Activated B cell treated with CpG ODN at 0.5 μM for 24 hours (primary cell): ENCODE measurements around the gene PAPSS1. TPM values are rescaled to one million over a fixed set of nuclear protein-coding genes. Genes with fewer than 3 reads are reported as not detected.

Experiments
- ATAC-seq: fragments of 200-7000 bp; cut with Tn5 transposase; one replicate; pipeline ENCODE4 v1.10.0; 2021; ENCODE audit warnings: low read depth, mild to moderate bottlenecking, moderate library complexity
- CTCF ChIA-PET: fragments of 350-600 bp; sonication (Branson Sonifier 250); formaldehyde crosslinking; loops from one replicate; lab custom pipeline; 2021; ENCODE audit warnings: antibody characterized with exemption; lab: Charles Lee
- POLR2A ChIA-PET: fragments of 350-600 bp; sonication (Branson Sonifier 250); formaldehyde crosslinking; loops from one replicate; lab custom pipeline; 2021; ENCODE audit warnings: antibody characterized with exemption; lab: Charles Lee
- DNase-seq: peaks from one replicate; pipeline ENCODE4 v3.0.0; 2022
- H3K27ac Mint-ChIP-seq: one replicate; pipeline ENCODE4 v1.8.0; 2020; ENCODE audit warnings: mixed read lengths
- H3K27me3 Mint-ChIP-seq: one replicate; pipeline ENCODE4 v1.8.0; 2021; ENCODE audit warnings: mixed read lengths
- H3K36me3 Mint-ChIP-seq: one replicate; pipeline ENCODE4 v1.8.0; 2021; ENCODE audit warnings: low read depth, mixed read lengths
- H3K4me1 Mint-ChIP-seq: one replicate; pipeline ENCODE4 v1.8.0; 2021; ENCODE audit warnings: mixed read lengths
- H3K4me3 Mint-ChIP-seq: one replicate; pipeline ENCODE4 v1.8.0; 2020; ENCODE audit warnings: mild to moderate bottlenecking, mixed read lengths
- H3K9me3 Mint-ChIP-seq: one replicate; pipeline ENCODE4 v1.8.0; 2020; ENCODE audit warnings: mixed read lengths
- CTCF ChIP-seq: fragments of 200-600 bp; IDR thresholded peaks from one replicate; pipeline ENCODE4 v1.8.0; 2022; ENCODE audit warnings: antibody characterized with exemption, mild to moderate bottlenecking
- intact Hi-C: fragments of 100-400 bp; cut with micrococcal nuclease; formaldehyde crosslinking; loops from one replicate; pipeline ENCODE4 v1.15.1; 2024
- total RNA-seq: library from RNA; stranded (reverse); gene quantifications from 2 replicates; pipeline ENCODE4 v1.2.3, GENCODE V29; 2022

PAPSS1 gene
- total RNA-seq, 1 donor from 2014 or later = 31.8 TPM

GRCh38 chr4:107640878-107641277 is 79.2 kb downstream of the PAPSS1 start:
- ATAC-seq = no peak
- CTCF ChIA-PET = no interaction called here
- no peak overlapping the region for H3K27ac Mint-ChIP-seq
- H3K4me1 Mint-ChIP-seq = no peaks in the 10 kb centered on the region
- no peak overlapping the region for H3K4me3 Mint-ChIP-seq
- no peaks in the 10 kb centered on the region for H3K9me3 Mint-ChIP-seq
- intact Hi-C loops = no loop called here
- H3K36me3 Mint-ChIP-seq = peaks cover 43% of the 10 kb centered on the region
- POLR2A ChIA-PET = no interaction called here
- TF ChIP-seq CTCF = no peak
- no peak for DNase-seq
- no peaks in the 10 kb centered on the region for H3K27me3 Mint-ChIP-seq

GRCh38 chr4:107640197-107640596 is 79.8 kb downstream of the PAPSS1 start:
- ChIA-PET CTCF (no interaction called here), POLR2A (no interaction called here)
- intact Hi-C loops = no loop called here
- ATAC-seq (no peak), DNase-seq (no peak)
- TF ChIP-seq CTCF = no peak
- H3K4me3 Mint-ChIP-seq = no peak overlapping the region
- H3K9me3 Mint-ChIP-seq = no peaks in the 10 kb centered on the region
- H3K36me3 Mint-ChIP-seq = peaks cover 36% of the 10 kb centered on the region
- no peaks in the 10 kb centered on the region for H3K27me3 Mint-ChIP-seq
- H3K27ac Mint-ChIP-seq = no peak overlapping the region
- H3K4me1 Mint-ChIP-seq = no peaks in the 10 kb centered on the region

- no peaks in the 10 kb centered on the region for H3K9me3 Mint-ChIP-seq
- ChIA-PET CTCF (no interaction called here), POLR2A (no interaction called here)
- no peak for ATAC-seq
- no peaks in the 10 kb centered on the region for H3K27me3 Mint-ChIP-seq
- DNase-seq = no peak
- no peak overlapping the region for H3K4me3 Mint-ChIP-seq
- H3K27ac Mint-ChIP-seq = no peak overlapping the region
- H3K36me3 Mint-ChIP-seq = peaks cover 29% of the 10 kb centered on the region
- TF ChIP-seq CTCF = no peak
- intact Hi-C loops = no loop called here
- H3K4me1 Mint-ChIP-seq = no peaks in the 10 kb centered on the region
Observed at GRCh38 chr4:107635735-107636134, 84.3 kb downstream of the PAPSS1 start.

GRCh38 chr4:107631560-107631959 is 88.5 kb downstream of the PAPSS1 start:
- intact Hi-C loops = no loop called here
- DNase-seq (no peak), ATAC-seq (no peak)
- H3K4me1 Mint-ChIP-seq = peaks cover 4% of the 10 kb centered on the region
- ChIA-PET CTCF (no interaction called here), POLR2A (no interaction called here)
- no peaks in the 10 kb centered on the region for H3K27me3 Mint-ChIP-seq
- H3K27ac Mint-ChIP-seq = no peak overlapping the region
- H3K36me3 Mint-ChIP-seq = peaks cover 42% of the 10 kb centered on the region
- H3K4me3 Mint-ChIP-seq = no peak overlapping the region
- peaks cover 5% of the 10 kb centered on the region for H3K9me3 Mint-ChIP-seq
- no peak for TF ChIP-seq CTCF

GRCh38 chr4:107630185-107630705 is 89.8 kb downstream of the PAPSS1 start:
- Mint-ChIP-seq H3K27ac (no peak overlapping the region), H3K27me3 (no peaks in the 10 kb centered on the region), H3K4me3 (no peak overlapping the region), H3K4me1 (peaks cover 4% of the 10 kb centered on the region), H3K36me3 (peaks cover 46% of the 10 kb centered on the region), H3K9me3 (peaks cover 5% of the 10 kb centered on the region)
- DNase-seq = no peak
- CTCF ChIA-PET = no interaction called here
- POLR2A ChIA-PET = no interaction called here
- intact Hi-C loops = no loop called here
- ATAC-seq = no peak
- no peak for TF ChIP-seq CTCF
